GM18505 (cell line): ENCODE results near the gene TTC7B.

ENCODE experiments used
- ATAC-seq: cut with Tn5 transposase; IDR thresholded peaks from one replicate; pipeline ENCODE4 v1.9.1; 2021; ENCODE audit not compliant: unreplicated experiment
- POLR2A ChIP-seq: IDR thresholded peaks from 4 replicates; pipeline ENCODE4 v1.6.1; 2011; ENCODE audit warnings: borderline replicate concordance; ENCODE audit not compliant: insufficient read depth, insufficient read length; ENCODE audit errors: extremely low read depth

TTC7B gene

DNA sequence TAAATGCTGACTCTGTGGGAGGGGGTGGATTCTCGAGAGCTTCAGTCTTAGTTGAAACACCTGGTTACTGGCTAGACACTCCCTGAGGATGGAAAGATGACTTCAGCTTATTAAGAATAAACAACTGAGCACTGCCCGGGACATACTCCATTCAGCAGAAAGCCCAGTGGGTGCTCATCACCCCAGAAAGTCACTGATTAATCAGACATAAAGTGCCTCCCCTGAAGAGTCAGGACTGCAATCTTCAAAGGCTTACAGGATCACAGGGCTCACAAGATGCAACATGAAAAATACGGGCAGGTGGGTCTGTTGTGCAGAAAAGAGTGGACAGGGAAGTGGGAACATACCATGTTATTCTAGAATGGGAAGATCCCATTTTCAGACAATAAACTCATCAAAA, 212.4 kb downstream of the TTC7B start:
- ATAC-seq = no peak
- TF ChIP-seq POLR2A = no peak

- ATAC-seq = no peak
- no peak for TF ChIP-seq POLR2A
Measured at GRCh38 chr14:90603336-90603735, 212.9 kb downstream of the TTC7B start.

- TF ChIP-seq POLR2A = no peak
- ATAC-seq = no peak
Measured at GRCh38 chr14:90602088-90602687, 214.0 kb downstream of the TTC7B start.

- no peak for ATAC-seq
- TF ChIP-seq POLR2A = no peak
Measured at GRCh38 chr14:90601563-90601962, 214.7 kb downstream of the TTC7B start.

GRCh38 chr14:90600619-90601018, 215.6 kb downstream of the TTC7B start:
- TF ChIP-seq POLR2A = no peak
- no peak for ATAC-seq

- TF ChIP-seq POLR2A = no peak
- ATAC-seq = no peak
Measured at GRCh38 chr14:90599748-90600507, 216.3 kb downstream of the TTC7B start.

DNA sequence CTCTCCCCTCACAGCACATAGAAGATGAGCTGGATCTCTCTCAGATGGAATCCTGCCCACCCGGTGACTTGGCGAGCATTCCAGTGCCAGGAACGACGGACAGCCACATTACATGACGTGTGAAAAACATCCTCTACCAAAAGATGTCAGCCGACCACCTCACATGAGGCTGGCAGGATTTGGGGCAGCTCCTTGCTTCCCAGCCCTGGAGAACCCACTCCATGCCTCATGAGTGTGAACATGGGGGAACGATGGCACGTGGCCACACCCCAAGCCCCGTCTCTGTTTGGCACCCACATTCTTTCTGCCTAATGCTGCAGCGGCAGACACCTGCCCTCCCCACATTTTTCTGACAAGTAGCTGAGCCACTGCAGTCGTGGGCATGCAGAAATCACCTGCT, 216.9 kb downstream of the TTC7B start:
- no peak for ATAC-seq
- no peak for TF ChIP-seq POLR2A

GRCh38 chr14:90597961-90598360, 218.3 kb downstream of the TTC7B start:
- no peak for ATAC-seq
- TF ChIP-seq POLR2A = no peak

- TF ChIP-seq POLR2A = no peak
- no peak for ATAC-seq
Measured at GRCh38 chr14:90596733-90597132, 219.5 kb downstream of the TTC7B start.

DNA sequence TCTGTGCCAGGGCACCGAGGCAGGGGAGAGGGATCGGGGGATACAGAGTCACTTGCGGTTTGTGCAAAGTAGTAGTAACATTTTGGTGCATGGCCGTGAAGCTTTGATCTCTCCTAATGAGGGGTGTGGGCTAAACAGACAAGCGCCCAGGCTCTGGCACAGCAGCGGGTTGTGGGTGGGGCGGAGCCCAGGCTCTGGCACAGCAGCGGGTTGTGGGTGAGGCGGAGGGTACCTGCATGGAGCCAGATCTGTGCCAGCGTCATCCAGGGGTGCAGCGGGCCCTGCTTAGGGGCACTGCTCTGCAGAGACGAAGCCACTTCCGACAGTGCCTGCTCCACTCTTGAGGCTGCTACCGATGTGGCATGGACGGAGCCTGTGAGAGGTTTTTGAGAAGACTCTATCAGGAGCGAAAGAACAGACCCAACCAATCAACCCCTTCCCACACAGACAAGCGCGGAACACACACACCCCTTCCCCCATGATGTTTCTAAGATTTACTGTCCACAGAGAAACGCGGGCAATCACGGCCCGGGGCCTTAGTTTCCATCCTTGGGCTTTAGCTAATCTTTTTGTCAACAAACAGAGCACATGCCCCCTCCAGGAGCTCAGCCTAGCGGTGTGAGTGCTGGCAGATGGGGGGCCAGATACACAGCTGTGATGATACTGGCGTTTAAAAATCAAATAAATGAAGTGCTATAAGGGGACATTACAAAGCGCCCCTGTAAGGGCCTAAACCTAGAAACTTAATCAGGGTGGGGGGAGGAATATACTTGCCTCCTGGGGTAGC, 222.8 kb downstream of the TTC7B start:
- no peak for ATAC-seq

DNA sequence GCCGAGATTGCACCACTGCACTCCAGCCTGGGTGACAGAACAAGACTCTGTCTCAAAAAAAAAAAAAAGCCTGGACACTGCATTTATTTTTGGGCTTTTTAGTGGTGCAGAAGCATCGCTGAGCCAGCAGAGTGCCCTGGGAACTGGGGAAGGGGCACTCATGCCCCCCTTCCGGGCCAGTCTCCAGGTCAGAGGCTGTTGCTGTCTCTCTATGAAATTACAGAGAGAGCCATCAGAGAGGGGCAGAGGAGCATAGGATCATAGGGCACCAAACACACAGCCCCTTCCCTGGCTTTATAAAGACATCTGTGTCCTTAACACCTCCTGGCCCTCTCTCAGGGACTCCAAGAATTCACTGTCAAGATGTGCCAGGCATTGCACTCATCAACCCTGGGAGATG, 223.6 kb downstream of the TTC7B start:
- TF ChIP-seq POLR2A = no peak

More for the DNA sequence above, 222.8 kb downstream of the TTC7B start:
- TF ChIP-seq POLR2A = no peak

GRCh38 chr14:90587918-90588317, 228.3 kb downstream of the TTC7B start:
- no peak for TF ChIP-seq POLR2A
- ATAC-seq = no peak

More for the DNA sequence above, 223.6 kb downstream of the TTC7B start:
- no peak for ATAC-seq

DNA sequence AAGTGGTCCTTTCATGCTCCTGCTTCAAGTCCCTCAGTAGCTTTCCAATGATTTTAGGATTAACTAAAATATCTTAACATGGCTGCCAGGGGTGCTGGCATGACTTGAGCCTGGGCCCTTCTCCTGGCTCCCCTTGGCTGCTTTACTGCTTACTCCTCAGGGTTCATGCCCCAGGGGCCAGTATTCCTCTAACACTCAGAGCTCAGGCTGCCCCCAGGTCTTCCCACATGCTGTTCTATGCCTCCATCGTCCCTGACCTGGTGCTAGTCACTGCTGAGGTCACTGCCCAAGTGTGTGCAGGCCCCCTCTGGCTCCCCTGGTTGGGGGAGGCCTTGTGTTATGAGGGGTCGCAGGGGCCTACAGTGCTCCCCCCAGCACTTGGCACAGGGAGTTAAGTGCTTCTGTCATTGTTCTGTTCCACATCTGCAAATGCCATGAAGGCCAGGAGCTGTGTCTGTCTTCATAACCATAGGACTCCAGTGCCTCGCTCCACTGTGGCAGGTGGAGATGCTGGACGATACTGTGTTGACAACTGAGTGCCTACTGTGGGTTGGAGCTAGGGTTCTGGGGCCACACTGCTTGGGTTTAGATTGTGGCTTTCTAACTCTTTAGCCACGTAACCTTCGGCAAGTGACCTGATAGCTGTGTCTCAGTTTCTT, 228.8 kb downstream of the TTC7B start:
- ATAC-seq = no peak
- no peak for TF ChIP-seq POLR2A
